LoVo (cell line): ENCODE results near the gene C1orf87.
"Not testable (repeated sequence)": the region's sequence is repeated elsewhere in the genome, so short reads cannot be mapped to it uniquely, and the experiment has no call there.

Experiments used
- DNase-seq: peaks from one replicate; pipeline ENCODE4 v3.0.0-alpha.2; 2016; ENCODE audit warnings: low spot score

The C1orf87 gene

DNA sequence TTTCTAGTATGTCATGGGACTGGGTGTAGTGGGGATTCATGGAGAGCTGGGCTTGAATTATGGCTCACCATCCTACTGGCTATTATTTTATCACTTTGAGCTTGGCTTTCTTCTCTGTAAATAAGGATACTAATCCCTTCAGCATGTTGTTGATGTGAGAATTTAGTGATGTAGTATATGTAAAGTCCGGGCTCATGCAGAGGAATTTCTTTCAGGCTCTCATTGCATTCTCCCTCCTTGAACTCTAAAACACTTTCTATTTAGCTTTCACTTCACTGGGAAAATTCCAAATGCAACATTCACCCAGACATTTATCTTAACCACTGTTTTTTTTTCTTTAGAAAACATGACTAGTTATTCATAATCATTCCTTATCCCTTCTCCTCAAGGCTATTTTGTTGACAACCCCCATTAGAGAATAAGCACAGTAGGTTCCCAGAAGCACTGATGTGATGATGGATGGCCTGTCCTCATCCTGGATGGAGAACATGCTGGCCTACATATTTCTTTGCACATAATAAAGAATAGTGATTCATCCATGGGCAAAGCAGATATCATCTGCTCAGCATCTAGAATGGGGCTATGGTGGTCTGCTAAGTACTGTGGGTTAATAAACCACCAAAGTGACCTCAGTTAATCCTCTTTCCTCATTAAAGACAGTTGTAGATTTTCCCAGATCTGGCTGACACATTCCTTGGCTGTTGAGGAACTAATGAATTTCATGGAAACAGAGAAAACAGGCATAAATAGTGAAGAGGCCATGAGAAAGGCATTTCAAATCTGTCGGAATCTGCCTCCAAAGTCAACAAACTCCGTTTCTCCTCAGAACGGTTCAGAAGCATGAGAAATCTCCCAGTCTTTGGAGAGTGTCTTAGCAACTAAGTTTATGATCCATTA, 79.0 kb downstream of the C1orf87 start:
- DNase-seq, result no peak

DNA sequence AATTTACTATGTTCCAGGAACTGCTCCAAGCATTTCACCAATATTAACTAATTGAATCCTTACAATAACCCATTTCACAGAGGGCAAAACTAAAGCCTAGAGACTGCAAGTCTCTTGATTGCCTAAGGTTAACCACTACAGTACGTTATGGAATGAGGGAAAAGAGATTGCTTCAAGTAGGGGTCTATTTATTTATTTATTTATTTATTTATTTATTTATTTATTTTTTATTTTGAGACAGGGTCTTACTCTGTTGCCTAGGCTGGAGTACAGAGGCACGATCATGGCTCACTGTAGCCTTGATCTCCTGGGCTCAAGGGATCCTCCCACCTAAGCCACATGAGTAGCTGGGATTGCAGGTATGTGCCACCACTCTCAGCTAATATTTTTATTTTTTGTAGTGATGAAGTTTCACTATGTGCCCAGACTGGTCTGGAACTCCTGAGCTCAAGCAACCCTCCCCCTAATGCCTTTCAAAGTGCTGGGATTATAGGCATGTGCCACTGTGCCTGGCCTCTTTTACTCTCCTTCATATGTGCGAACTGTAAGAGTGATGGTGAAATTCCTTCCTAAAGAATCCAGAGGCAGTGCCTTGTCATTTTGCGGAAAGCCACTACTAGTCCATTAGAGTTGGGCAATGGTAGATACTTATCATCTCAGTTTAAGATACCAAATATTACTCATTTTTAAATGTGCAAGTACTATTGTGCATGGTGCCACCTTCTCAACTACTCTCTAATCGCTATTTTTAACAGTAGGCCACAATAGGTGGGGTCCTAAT, 81.3 kb downstream of the C1orf87 start:
- DNase-seq, result no peak

- DNase-seq, result no peak
Measured at GRCh38 chr1:59990470-59990869, 83.1 kb downstream of the C1orf87 start.

DNA sequence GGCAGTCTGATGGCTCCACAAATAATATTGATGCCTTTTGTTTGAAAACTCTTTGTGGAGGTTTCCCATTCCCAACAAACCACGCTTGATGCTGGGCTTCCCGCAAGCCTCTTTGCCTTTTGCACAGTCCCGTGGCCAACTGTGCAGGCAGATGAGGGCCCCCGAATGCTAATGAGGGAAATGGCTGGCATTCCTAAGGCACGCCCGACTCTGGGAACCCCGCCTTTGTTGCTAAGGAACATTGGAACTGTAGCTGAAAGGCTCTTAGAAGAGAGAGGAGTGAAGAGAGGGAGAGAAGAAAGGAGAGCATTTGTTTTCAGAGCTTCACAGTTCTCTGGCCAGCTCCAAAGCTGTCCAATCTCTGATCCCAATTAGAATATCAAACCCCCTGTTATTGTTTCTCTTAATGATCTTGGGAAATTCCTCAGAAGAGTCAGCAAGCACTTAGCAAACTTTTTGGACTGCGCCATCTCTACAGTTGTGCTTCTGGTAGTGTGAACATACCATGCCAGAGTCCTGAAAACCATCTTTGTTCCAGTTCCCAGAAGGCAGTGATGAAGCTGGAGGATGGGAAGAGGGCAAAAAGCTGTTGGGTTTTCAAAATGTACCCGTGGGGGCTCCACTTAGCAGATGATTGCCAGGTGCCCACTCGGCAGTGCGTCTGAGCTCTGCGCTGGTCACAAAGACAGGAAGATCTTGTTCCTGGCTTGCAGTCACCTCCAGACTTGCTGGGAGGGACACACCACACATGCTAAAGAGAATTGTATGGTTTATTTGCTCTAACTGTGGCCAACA, 86.9 kb downstream of the C1orf87 start:
- DNase-seq, result no peak

GRCh38 chr1:59985911-59986515, 87.6 kb downstream of the C1orf87 start:
- no peak for DNase-seq

- no peak for DNase-seq
Measured at GRCh38 chr1:59979666-59980065, 93.9 kb downstream of the C1orf87 start.

GRCh38 chr1:59978511-59978910, 95.1 kb downstream of the C1orf87 start:
- no peak for DNase-seq

DNA sequence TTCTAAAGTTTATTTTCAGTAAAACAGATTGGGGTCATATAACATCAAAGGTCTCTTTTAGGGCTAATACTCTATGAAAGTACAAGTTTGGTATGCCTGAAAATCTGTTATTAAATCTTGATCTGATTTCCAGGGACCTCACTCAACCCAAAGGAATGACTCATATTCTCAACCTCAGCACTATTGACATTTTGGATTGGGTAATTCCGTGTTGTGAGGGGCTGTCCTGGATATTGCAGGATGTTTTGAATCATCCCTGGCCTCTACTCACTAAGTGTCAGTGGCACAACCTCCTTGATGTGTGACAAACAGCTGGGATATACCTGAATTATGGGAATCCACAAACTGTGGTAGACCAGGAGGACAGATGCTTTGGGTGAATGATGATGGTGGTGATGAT, 95.5 kb downstream of the C1orf87 start:
- no peak for DNase-seq

DNA sequence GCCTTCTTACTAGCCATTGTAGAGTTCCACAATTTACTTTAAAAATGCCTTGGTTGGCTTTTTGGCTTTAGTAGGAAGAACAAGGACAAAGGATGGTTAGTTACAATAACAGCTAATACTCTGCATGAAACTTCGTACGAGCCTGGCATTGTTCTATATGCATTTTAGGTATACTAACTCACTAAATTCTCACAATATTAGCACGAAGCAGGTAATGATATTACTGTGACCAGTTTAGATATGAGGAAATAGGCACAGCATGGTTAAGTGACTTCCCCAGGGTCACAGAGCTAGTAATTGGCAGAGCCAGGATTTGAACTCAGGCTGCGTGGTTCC, 96.5 kb downstream of the C1orf87 start:
- no peak for DNase-seq

DNA sequence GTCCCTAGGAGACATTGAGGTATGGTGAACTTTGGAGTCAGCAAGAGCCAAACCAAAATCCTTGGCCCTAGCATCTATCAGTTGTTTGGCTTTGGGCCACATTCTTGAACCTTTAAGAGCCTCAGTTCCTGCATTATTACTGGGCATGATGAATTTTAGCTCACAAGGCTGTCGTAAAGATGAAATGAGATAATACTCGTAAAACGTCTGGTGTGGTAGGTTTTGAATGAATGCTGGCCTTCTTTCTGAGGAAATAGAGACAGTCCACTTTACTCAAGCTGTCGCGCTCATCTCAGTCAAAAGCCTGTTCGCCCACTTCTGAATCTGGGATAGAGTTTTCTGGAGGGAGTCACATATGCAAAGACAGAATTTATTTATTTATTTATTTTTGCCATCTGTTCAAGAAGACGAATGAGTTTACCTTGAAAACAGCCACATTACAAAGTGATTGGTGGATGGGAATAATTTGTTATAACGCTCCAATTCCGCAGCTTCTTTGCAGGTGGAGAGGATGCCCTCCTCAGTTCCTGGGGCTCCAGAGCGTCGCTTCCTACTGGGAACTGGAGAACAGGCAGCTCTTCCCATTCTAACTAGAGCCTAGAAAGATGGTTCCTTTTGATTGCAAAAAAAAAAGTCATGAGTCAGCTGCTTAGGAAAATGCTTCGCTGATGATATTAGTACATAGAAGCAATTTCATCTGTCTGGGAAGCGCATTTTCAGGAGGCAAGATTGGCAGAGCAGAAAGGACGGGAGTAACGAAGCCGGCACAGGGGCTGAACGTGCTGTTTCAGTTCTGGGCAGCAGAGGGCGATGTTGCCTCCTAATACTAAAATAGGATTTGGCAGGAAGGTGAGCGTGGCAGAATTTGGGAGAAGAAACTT, 97.1 kb downstream of the C1orf87 start:
- DNase-seq, result peak; percentile 66

DNA sequence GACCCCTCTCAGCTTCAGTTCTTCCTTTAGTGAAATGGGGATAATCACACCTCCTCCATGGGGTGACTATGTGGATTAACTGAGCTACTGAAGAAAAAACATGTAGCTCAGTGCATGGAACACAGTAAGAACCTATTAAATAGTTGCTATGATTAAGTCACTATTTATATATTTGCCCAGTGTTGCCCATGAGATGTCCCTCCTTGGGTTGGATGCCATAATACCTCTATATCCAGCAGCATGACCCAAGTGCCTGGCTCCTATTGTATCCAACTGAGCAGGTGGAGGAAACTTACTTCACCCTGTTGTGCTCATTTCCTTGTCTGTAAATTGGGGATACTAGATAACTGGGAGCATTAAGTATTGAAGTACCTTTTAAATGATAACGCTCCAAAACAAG, 99.9 kb downstream of the C1orf87 start:
- DNase-seq, result no peak

- no peak for DNase-seq
Measured at GRCh38 chr1:59972216-59972927, 101.2 kb downstream of the C1orf87 start.

- peak; percentile 74 for DNase-seq
Measured at GRCh38 chr1:59971464-59971911, 102.1 kb downstream of the C1orf87 start.

DNA sequence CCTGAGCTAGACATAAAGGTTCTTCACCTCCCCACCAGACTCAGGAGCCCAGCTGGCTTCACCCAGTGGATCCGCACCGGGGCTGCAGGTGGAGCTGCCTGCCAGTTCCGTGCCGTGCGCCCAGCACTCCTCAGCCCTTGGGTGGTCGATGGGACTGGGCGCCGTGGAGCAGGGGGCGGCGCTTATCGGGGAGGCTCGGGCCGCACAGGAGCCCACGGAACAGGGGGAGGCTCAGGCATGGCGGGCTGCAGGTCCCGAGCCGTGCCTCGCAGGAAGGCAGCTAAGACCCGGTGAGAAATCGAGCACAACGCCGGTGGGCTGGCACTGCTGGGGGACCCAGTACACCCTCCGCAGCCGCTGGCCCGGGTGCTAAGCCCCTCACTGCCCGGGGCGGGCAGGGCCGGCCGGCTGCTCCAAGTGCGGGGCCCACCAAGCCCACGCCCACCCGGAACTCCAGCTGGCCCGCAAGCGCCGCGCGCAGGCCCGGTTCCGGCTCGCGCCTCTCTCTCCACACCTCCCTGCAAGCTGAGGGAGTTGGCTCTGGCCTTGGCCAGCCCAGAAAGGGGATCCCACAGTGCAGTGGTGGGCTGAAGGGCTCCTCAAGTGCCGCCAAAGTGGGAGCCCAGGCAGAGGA, 103.9 kb downstream of the C1orf87 start:
- not testable (repeated sequence) for DNase-seq

DNA sequence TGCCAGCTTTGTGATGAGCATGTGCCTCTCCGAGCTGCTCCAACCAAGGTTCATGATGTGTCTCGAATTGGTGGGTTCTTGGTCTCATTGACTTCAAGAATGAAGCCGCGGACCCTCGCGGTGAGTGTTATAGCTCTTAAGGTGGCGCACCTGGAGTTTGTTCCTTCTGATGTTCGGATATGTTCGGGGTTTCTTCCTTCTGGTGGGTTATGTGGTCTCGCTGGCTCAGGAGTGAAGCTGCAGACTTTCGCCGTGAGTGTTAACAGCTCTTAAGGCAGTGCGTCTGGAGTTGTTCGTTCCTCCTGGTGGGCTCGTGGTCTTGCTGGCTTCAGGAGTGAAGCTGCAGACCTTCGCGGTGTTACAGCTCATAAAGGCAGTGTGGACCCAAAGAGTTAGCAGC, 104.8 kb downstream of the C1orf87 start:
- DNase-seq, result not testable (repeated sequence)

DNA sequence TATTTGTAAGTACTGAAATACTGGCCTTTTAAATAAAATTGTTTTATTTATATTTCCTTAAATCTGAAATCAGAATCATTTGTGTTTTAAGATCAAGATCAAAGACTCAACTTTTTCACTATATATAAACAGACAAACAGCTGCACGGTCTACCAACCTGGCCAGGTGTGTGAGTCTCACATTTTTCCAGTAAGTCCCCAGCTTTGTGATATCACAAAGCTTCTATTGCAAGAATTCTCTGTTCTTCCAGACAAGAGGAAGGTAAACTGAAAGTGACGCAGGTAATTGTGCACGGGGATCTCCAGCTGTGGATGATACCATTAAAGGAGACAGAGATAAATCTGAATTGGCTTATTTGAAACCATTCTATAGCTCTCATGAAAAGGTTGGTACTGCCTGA, 105.8 kb downstream of the C1orf87 start:
- DNase-seq, result no peak

GRCh38 chr1:59967141-59967697, 106.4 kb downstream of the C1orf87 start:
- no peak for DNase-seq

DNA sequence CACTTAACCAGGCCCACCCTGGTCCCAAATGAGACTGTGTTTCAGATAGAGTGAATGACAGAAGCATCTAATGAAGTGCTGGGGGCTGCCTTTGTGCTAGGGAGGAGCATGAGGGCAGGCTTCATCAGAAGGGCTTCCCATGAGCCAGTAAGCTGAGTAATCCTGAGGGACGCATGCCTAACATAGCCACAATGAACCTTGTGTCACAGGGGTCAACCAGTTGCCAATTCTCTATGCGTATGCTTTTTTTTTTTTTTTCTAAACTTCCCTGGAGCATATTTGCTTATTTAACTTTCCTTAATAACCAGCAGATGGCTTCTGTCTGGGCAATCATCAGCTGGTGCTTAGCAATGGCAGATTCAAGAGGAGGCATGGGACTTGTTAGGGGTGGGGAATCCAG, 121.5 kb downstream of the C1orf87 start:
- no peak for DNase-seq

DNA sequence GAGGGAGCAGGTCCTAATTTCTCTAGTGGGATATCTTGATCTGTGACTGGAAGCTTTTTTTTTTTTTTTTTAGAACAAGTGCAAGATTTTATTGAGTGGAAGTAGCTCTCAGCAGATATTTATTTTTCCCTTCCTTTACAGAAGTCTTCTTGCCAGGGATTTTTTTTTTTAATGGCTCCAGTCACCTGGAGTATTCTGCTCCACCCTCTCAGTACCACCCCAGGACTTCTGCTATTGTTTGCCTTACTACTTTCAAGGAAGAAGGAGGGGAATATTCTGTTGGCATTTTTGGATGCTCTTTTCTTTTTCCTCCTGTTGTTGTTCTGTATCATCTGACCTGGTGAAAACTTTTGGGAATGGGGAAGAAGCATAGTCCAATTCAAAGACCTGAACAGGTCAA, 123.9 kb downstream of the C1orf87 start:
- no peak for DNase-seq

DNA sequence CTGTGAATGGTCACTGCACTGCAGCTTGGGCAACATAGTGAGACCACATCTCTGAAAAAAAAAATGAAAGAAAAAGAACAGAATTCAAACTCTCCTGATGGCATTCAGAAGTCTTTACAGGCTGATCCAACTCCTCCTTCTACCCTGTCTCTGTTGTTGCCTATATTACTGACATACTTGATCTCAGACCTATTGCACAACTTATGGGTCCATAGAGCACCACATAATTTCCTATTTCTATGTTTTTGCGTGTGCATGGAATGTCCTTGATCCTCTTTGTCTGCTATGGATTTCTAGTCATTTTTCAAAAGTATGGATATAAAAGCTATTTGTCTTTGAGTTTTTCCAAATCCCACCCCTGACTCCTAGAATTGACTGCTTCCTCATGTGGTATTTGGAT, 124.6 kb downstream of the C1orf87 start:
- no peak for DNase-seq
